ENCODE results near the gene C20orf202. TPM values are rescaled to one million over a fixed set of nuclear protein-coding genes. Genes with fewer than 3 reads are reported as not detected.
"Not testable (repeated sequence)": the region's sequence is repeated elsewhere in the genome, so short reads cannot be mapped to it uniquely, and the experiment has no call there.

The C20orf202 gene
- polyA plus RNA-seq, 3 donors, result 0.07 to 0.16 TPM; not detected in 1

DNA sequence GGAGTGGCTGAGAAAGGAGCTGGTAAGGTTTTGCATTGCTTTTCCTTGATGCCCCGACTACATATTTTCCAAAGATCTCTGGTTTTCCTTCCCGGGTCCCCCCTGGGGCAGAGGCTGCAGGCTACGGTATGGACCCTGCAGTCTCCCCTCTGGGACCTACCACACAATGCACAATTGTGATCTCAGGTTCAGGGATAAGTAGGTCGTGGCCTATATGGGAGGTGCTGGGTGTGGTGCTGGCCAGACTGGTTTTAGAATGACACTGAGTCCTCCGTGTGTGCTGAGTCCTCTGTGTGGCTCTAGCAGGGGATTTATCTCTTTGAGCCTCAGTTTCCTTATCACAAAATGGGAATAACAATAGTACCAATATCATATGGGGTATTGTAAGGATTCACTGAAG, 376 bp downstream of the C20orf202 start:
- WGBS, 3 donors, result 46 to 68% (median 66%) methylated on average over 5 of the region's 5 CpGs

GRCh38 chr20:1204113-1204512, 859 bp downstream of the C20orf202 start:
- H3K27ac ChIP-seq (ENCODE audit: low read depth, low read length), result no peak overlapping the region
- WGBS, 3 donors, result 32 to 68% (median 35%) methylated on average over 5 of the region's 5 CpGs

More for the DNA sequence above, 376 bp downstream of the C20orf202 start:
- no peak overlapping the region for H3K27ac ChIP-seq (ENCODE audit: low read depth, low read length)

DNA sequence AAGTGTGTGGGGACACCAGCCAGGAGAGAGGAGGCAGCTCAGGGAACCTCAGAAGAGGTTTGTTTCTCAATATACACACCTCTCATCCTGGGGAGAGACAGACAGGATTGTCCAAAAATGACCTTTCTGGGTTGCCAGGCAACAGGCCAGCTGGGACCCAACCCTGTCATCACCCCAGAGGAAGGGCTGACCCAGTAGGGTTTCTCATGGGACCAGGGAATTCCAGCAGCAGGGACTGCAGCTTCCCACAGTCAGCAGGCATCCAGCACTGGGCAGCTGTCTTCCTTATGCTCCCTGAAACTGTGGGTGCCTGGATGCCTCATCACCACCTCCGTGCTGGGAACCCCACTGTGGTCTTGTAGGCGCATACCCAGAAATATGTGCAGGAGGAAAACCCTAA, 1.3 kb downstream of the C20orf202 start:
- 89 to 93% (median 91%) methylated on average over 2 of the region's 2 CpGs for WGBS, 3 donors
- H3K27ac ChIP-seq (ENCODE audit: low read depth, low read length), result no peak overlapping the region

DNA sequence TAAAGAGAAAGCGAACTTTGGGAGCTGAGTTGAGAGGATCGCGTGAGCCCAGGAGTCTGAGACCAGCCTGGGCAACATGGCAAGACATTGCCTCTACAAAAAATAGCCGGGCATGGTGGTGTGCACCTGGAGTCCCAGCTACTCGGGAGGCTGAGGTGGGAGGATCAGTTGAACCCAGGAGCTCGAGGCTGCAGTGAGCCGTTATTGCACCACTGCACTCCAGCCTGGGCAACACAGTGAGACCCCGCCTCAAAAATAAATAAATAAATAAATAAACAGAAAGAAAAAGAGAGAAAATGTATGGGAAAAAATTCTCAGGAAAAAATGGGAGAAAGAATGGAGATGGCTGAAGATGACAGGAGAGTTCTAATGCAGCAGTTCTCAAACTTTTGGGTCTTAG, 2.5 kb downstream of the C20orf202 start:
- 90 to 94% (median 94%) methylated on average over 8 of the region's 8 CpGs for WGBS, 3 donors
- H3K27ac ChIP-seq (ENCODE audit: low read depth, low read length), result no peak overlapping the region

GRCh38 chr20:1206366-1207148, 3.3 kb downstream of the C20orf202 start:
- WGBS, 3 donors, result 65 to 77% (median 72%) methylated on average over 19 of the region's 19 CpGs
- no peak overlapping the region for H3K27ac ChIP-seq (ENCODE audit: low read depth, low read length)

- no peak overlapping the region for H3K27ac ChIP-seq (ENCODE audit: low read depth, low read length)
- WGBS, 3 donors, result 81 to 93% (median 90%) methylated on average over 3 of the region's 3 CpGs
Measured at GRCh38 chr20:1207293-1207878, 4.1 kb downstream of the C20orf202 start.

- 43 to 63% (median 55%) methylated on average over 5 of the region's 5 CpGs for WGBS, 3 donors
Measured at GRCh38 chr20:1209447-1210387, 6.5 kb downstream of the C20orf202 start.

DNA sequence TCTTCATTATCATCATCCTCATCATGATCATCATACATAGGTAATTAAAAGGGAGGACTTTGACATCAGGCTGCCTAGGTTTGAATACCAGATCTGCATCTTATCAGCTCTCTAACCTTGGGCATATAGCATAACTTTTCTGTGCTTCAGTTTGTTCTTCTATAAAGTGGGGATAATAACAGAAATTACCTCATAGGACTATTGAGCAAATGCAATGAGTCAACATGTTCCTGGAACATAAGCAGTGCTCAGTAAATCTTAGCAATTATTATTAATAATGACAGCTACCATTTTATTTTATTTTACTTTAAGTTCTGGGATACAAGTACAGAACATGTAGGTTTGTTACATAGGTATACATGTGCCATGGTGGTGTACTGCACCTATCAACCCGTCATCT, 7.2 kb downstream of the C20orf202 start:
- H3K27ac ChIP-seq (ENCODE audit: low read depth, low read length), result no peak overlapping the region
- 92 to 100% (median 98%) methylated on average over 1 of the region's 1 CpG for WGBS, 3 donors

More at GRCh38 chr20:1209447-1210387, 6.5 kb downstream of the C20orf202 start:
- no peak overlapping the region for H3K27ac ChIP-seq (ENCODE audit: low read depth, low read length)

DNA sequence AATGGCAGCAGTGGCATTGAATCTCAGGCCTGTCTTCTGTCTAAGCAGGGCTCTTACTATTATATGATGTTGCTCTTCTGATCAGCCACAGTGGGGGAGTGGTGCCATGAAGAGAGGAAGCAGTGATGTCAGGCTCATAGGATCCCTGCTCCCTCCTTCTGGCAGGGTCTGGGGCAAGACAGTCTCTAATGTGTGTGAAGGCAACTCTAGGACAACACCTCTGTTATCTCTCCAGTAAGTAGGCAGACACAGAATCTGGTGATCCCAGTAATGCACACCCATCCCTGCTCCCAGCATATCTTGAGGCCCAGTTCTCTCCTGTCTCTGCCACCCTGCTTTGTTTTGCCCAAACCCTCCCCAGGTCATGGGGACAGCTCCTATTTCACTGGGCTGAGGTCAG, 8.8 kb downstream of the C20orf202 start:
- H3K27ac ChIP-seq (ENCODE audit: low read depth, low read length), result no peak overlapping the region

- H3K27ac ChIP-seq (ENCODE audit: low read depth, low read length), result no peak overlapping the region
- WGBS, 3 donors, result 12 to 14% (median 14%) methylated on average over 21 of the region's 21 CpGs
Measured at GRCh38 chr20:1212607-1213396, 9.5 kb downstream of the C20orf202 start.

DNA sequence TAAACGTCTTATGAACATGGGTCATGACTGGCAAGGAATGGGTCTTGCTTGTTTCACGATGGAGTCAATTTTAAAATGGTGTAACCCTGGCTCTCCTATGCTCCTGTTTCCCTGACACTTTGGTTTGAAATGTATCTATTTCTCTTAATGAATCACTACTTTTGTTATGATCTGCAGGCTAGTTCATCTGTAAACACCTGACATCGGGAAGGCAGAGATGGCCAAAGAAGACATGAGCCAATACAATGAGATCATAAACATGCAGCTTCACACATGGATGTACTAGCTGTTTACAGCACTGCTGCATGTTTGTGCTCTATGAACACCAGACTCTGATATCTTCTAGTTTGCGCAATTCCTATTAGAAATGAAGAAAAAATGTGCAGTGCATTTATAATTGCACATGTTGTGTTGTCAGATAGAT, 11.6 kb downstream of the C20orf202 start:
- no peak overlapping the region for H3K27ac ChIP-seq (ENCODE audit: low read depth, low read length)
- 70 to 82% (median 78%) methylated on average over 4 of the region's 4 CpGs for WGBS, 3 donors

DNA sequence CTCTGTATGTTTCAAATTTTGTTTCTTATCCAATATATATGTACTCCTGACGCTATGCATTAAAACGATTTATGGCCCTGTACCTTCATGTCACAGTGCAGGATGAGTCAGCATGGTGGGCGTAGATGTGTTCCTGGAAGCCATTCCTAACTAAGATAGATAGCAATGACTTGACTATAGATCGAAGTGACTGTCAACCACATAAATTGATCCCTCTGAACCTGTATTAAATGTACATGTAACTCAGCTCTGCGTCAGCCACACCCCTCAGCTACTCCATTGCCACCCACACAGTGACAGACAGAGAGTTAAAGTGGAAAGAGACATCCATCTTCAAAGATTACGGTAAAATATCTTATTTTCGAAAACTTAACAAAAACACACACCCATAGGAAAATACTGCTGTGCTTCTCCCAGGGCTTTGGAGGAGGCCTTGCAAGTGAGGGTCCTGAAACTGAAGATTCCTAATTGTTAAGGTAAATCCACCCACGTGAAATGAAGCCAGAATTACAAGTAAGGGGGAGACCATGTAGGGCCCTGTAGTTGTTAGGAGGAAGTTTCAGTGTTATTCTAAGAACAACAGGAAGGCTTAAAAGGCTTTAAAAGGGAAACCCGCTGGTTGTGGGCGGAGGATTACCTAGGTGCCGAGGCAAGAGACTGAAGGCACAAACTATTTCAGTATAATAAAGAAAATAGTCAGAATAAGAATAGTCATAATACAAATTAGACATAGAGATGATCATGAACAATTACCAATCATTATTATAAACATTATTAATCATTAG, 12.3 kb downstream of the C20orf202 start:
- 60 to 67% (median 66%) methylated on average over 11 of the region's 11 CpGs for WGBS, 3 donors
- no peak overlapping the region for H3K27ac ChIP-seq (ENCODE audit: low read depth, low read length)

DNA sequence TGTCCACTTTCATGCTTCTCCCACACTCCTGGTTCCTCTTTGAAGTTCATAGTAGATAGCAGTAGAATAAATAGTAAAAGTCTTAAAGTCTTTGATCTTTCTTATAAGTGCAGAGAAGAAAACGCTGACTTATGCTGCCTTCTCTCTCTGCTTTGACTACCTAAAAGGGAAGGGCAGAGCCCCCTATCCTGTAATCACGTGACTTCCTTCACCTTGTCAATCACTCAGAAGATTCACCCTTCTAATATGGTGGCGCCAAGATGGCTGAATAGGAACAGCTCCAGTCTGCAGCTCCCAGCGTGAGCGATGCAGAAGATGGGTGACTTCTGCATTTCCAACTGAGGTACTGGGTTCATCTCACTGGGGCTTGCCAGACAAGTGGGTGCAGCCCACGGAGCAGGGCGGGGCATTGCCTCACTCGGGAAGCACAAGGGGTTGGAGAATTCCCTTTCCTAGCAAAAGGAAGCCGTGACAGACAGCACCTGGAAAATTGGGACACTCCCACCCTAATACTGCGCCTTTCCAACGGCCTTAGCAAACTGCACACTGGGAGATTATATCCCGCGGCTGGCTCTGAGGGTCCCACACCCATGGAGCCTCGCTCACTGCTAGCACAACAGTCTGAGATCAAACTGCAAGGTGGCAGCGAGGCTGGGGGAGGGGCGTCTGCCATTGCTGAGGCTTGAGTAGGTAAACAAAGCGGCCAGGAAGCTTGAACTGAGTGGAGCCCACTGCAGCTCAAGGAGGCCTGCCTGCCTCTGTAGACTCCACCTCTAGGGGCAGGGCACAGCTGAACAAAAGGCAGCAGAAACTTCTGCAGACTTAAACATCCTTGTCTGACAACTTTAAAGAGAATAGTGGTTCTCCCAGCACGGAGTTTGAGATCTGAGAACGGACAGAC, 13.5 kb downstream of the C20orf202 start:
- WGBS, 3 donors, result 63 to 81% (median 78%) methylated on average over 19 of the region's 19 CpGs
- not testable (repeated sequence) for H3K27ac ChIP-seq (ENCODE audit: low read depth, low read length)

GRCh38 chr20:1222750-1223149, 19.5 kb downstream of the C20orf202 start:
- not testable (repeated sequence) for H3K27ac ChIP-seq (ENCODE audit: low read depth, low read length)
- 82 to 97% (median 92%) methylated on average over 4 of the region's 4 CpGs for WGBS, 3 donors

DNA sequence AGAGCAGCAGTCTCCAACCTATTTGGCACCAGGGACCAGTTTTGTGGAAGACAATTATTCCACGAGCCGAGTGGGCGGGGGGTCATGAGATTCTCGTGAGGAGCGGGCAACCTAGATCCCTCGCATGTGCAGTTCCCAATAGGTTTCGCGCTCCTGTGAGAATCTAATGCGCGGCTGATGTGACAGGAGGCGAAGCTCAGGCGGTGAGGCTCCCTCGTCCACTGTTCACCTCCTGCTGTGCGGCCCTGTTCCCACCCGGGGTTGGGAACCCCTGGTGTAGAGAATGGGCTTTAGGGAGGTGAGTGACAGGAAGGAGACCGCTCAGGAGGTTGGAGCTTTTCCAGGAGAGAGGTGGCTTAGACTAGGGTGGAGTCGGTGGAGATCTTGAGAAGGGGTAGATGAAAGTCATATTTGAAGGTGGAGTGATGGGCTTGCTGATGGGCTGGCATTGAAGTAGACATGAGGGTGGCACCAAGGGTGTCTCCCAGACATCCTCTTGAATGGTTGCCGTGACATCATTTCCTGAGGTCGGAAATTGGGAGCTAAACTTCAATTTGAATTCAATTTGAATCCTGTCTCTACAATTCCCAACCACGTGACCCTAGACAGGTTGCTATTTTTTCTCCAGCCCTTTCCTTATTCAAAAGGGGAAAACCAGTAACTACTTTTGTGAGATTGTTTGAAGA, 21.1 kb downstream of the C20orf202 start:
- 79 to 81% (median 80%) methylated on average over 20 of the region's 20 CpGs for WGBS, 3 donors
- H3K27ac ChIP-seq (ENCODE audit: low read depth, low read length), result no peak overlapping the region

DNA sequence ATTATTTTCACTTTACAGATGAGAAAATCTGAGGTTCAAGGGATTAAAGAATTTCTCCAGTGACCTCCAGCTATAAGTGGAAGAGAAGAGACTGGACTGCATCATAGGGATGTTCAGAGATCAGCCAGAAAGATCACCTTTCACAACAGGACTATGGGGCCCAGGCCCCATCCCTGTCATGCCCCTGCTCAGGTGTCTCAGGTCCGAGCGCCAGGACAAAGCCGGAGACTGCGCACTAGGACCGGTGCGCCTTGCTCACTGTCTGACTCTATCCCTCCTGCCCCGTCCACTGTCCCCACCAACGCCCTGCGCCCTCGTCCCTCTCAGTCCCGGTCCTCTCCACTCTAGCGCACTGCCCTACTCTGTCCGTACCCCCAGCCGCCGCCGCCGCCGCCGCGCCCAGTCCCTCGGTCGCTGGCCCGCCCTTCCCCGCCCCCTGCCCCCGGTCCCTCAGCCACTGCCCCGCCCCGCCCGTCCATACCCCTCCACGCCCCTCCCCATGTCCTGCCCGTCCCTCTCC, 22.1 kb downstream of the C20orf202 start:
- 3% methylated on average over 16 to 30 of the region's 30 CpGs for WGBS, 3 donors
- no peak overlapping the region for H3K27ac ChIP-seq (ENCODE audit: low read depth, low read length)

All from adipose tissue (tissue), 3 donors.